Measurements from ENCODE around the gene KLHL35.

GRCh38 chr11:75470476-75471080 is 37.6 kb upstream of the KLHL35 start:
- TF ChIP-seq SUZ12 (IDR thresholded peaks at IDR 0.05; ENCODE audit: extremely low read depth, insufficient read depth, insufficient read length): no peak
- no peak for TF ChIP-seq YY1 (IDR thresholded peaks at IDR 0.05; ENCODE audit: insufficient read depth, insufficient read length)

Data from NT2/D1 (cell line).